ENCODE results near the gene NR5A1. TPM values are rescaled to one million over a fixed set of nuclear protein-coding genes. Genes with fewer than 3 reads are reported as not detected.

NR5A1 gene
- polyA plus RNA-seq, 3 donors: not detected

GRCh38 chr9:124470306-124470705 is 36.9 kb downstream of the NR5A1 start:
- Histone ChIP-seq H3K79me2 (ENCODE audit: insufficient read depth, low read length) (no peaks in the 10 kb centered on the region), H3K4me3 (replicated peaks in 1 of 3; ENCODE audit: low read depth in 2 of 3, low read length in 3 of 3) (no peak overlapping the region), H3K9ac (ENCODE audit: insufficient read depth, low read length, poor library complexity, severe bottlenecking) (no peak overlapping the region), H2AFZ (ENCODE audit: insufficient read depth, low read depth, low read length, poor library complexity, severe bottlenecking) (no peak overlapping the region), H3K4me2 (replicated peaks; ENCODE audit: extremely low read depth, low read length, poor library complexity, severe bottlenecking) (no peak overlapping the region), H3K27me3 (ENCODE audit: control insufficient read depth in 2 of 2, insufficient read depth in 2 of 2, low read length in 2 of 2) (no peaks in the 10 kb centered on the region), H3K27ac (ENCODE audit: low read depth in 1 of 2, low read length in 2 of 2) (no peak overlapping the region), H3K36me3 (replicated peaks in 1 of 2; ENCODE audit: control insufficient read depth in 1 of 2, insufficient read depth in 2 of 2, low read length in 2 of 2) (no peaks in the 10 kb centered on the region), H3K9me3 (replicated peaks in 1 of 2; ENCODE audit: control insufficient read depth in 1 of 2, insufficient read depth in 1 of 2, low read length in 2 of 2) (no peaks in the 10 kb centered on the region), H3K4me1 (ENCODE audit: control insufficient read depth in 1 of 2, insufficient read depth in 2 of 2, low read length in 2 of 2) (peaks cover 0 to 1% of the 10 kb centered on the region in 2 donors), H4K20me1 (ENCODE audit: insufficient read depth, low read length) (no peaks in the 10 kb centered on the region)
- no peaks in the 10 kb centered on the region for H3K9me3 Mint-ChIP-seq
- no peak for DNase-seq
- WGBS (ENCODE audit: insufficient coverage): 86% methylated on average over 7 of the region's 13 CpGs
- H3K36me3 Mint-ChIP-seq: no peaks in the 10 kb centered on the region
- H3K4me1 Mint-ChIP-seq: peaks cover 4% of the 10 kb centered on the region
- intact Hi-C loops (cut with micrococcal nuclease): no loop called here
- H3K27me3 Mint-ChIP-seq (ENCODE audit: low read depth in 3 of 3): peaks cover 2 to 9% (median 5%) of the 10 kb centered on the region in 3 donors
- no peak overlapping the region for H3K4me3 Mint-ChIP-seq
- H3K27ac Mint-ChIP-seq: no peak overlapping the region
- TF ChIP-seq CTCF (IDR thresholded peaks at IDR 0.05): no peak

- Histone ChIP-seq H3K27ac (ENCODE audit: low read depth in 1 of 2, low read length in 2 of 2) (no peak overlapping the region), H2AFZ (ENCODE audit: insufficient read depth, low read depth, low read length, poor library complexity, severe bottlenecking) (no peak overlapping the region), H3K4me1 (ENCODE audit: control insufficient read depth in 1 of 2, insufficient read depth in 2 of 2, low read length in 2 of 2) (no peaks in the 10 kb centered on the region), H3K9me3 (replicated peaks in 1 of 2; ENCODE audit: control insufficient read depth in 1 of 2, insufficient read depth in 1 of 2, low read length in 2 of 2) (no peaks in the 10 kb centered on the region), H3K27me3 (ENCODE audit: control insufficient read depth in 2 of 2, insufficient read depth in 2 of 2, low read length in 2 of 2) (no peaks in the 10 kb centered on the region), H3K9ac (ENCODE audit: insufficient read depth, low read length, poor library complexity, severe bottlenecking) (no peak overlapping the region), H3K79me2 (ENCODE audit: insufficient read depth, low read length) (no peaks in the 10 kb centered on the region), H3K4me3 (replicated peaks in 1 of 3; ENCODE audit: low read depth in 2 of 3, low read length in 3 of 3) (no peak overlapping the region), H4K20me1 (ENCODE audit: insufficient read depth, low read length) (no peaks in the 10 kb centered on the region), H3K4me2 (replicated peaks; ENCODE audit: extremely low read depth, low read length, poor library complexity, severe bottlenecking) (no peak overlapping the region), H3K36me3 (replicated peaks in 1 of 2; ENCODE audit: control insufficient read depth in 1 of 2, insufficient read depth in 2 of 2, low read length in 2 of 2) (no peaks in the 10 kb centered on the region)
- Mint-ChIP-seq H3K27ac (no peak overlapping the region), H3K4me1 (peaks cover 4% of the 10 kb centered on the region), H3K27me3 (ENCODE audit: low read depth in 3 of 3) (peaks cover 2 to 10% (median 5%) of the 10 kb centered on the region in 3 donors), H3K9me3 (peaks cover 0 to 1% (median 0%) of the 10 kb centered on the region in 7 donors), H3K36me3 (no peaks in the 10 kb centered on the region), H3K4me3 (no peak overlapping the region)
- TF ChIP-seq CTCF (IDR thresholded peaks at IDR 0.05): no peak
- intact Hi-C loops (cut with micrococcal nuclease): no loop called here
- 60% methylated on average over 24 of the region's 28 CpGs for WGBS (ENCODE audit: insufficient coverage)
- DNase-seq: no peak
Measured at GRCh38 chr9:124469011-124469832, 38.0 kb downstream of the NR5A1 start.
